GM11168 (cell line): Measurements from ENCODE around the gene KNTC1.
"Not testable (repeated sequence)": the region's sequence is repeated elsewhere in the genome, so short reads cannot be mapped to it uniquely, and the experiment has no call there.

Source experiments
- in situ Hi-C: fragments of 300-500 bp; cut with MboI; formaldehyde crosslinking; loops from one replicate; pipeline ENCODE4 v1.12.0; 2022; ENCODE audit warnings: low sequenced_read_pairs; ENCODE audit not compliant: unreplicated experiment

KNTC1 gene

GRCh38 chr12:122610911-122611310 lies 83.9 kb downstream of the KNTC1 start:
- in situ Hi-C loops, result no loop called here

GRCh38 chr12:122614839-122615238 lies 87.8 kb downstream of the KNTC1 start:
- in situ Hi-C loops, result no loop called here

DNA sequence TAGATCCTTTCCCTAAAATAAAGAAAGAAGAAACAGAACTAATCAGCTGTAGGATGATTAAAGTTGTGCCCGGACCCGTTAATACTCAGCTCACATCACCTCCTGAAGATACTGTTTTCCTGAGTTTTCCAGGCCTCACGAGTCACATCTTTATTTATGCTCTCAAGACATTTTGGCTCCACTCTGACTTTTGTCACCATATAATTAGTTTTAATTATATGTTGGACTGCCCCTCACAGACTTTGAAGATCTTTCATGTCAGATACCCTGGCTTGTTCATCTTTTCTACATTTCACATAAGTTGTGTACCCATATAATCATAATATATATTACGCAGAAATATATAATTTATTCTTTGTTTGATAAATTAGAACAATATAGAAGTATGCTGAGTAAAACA lies 88.7 kb downstream of the KNTC1 start:
- in situ Hi-C loops, result no loop called here

DNA sequence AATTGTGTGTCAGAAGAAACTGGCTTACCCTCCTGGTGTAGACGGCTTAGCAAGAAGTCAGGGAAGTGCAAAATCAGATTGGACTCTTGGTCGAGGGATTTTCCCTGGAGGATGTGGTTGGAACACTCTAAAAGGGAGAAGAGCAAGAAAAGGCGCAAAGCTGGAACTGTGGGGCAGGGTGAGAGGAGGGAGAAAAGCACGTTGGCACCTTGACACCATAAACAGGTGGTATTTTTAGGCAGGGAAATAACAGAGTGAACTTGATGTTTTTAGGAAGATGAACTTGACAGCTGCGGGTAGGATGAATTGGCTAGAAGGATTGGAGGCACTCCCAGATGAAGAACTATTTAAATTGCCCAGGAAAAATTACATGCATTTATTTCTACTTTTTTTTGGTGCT lies 108.4 kb downstream of the KNTC1 start:
- in situ Hi-C loops, result loop anchor here (10.0 to 25.0 kb wide), 2 partner anchors 119 to 327 kb away; partner anchors contain the start of genes ABCB9 and DENR

DNA sequence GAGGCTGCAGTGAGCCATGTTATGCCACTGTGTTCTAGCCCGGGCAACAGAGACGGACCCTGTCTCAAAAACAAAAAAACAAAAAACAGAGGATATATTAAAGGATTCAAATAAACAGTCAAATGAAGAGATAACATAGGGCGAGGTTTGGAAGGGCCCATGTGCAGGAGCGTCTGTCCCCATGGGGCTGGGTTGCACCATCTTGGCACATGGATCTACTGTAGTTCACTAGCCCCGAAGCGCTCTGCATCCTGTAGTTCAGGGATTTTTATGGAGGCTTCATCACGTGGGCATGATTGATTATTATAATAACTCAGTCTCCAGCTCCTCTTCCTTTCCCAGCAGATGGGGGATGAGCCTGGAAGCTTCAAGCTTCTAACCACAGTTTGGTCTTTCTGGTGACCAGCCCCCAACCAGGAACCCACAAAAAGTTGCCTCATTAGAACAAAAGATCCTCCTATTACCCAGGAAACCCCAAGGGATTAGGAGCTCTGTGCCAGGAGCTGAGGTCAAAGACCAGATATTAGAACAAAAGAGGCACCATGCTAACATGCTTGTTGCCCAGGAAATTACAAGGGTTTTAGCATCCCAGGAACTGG lies 116.3 kb downstream of the KNTC1 start:
- in situ Hi-C loops, result loop anchor here (25.0 kb wide), 1 partner anchor 319 kb away; the partner anchor contains the start of gene ABCB9

- in situ Hi-C loops, result loop anchor here (25.0 kb wide), 1 partner anchor 316 kb away; the partner anchor contains the start of gene ABCB9
Measured at GRCh38 chr12:122646517-122647217, 119.6 kb downstream of the KNTC1 start.

GRCh38 chr12:122651520-122652224 lies 124.6 kb downstream of the KNTC1 start:
- in situ Hi-C loops, result no loop called here

DNA sequence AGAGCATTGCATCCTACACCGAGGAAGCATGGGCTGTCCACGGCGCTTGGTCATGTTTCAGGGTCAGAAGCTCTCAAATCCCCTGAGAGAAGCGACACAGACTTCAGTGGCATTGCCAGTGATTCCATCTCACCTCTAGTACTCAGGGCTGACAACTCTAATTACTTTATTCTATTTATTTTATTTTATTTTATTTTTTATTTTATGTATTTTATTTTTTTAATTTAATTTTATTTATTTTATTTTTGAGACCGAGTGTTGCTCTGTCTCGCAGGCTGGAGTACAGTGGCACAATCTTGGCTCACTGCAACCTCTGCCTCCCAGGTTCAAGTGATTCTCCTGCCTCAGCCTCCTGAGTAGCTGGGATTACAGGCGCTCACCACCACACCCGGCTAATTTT lies 126.2 kb downstream of the KNTC1 start:
- in situ Hi-C loops, result not testable (repeated sequence)

- in situ Hi-C loops, result no loop called here
Measured at GRCh38 chr12:122656298-122656697, 129.2 kb downstream of the KNTC1 start.

DNA sequence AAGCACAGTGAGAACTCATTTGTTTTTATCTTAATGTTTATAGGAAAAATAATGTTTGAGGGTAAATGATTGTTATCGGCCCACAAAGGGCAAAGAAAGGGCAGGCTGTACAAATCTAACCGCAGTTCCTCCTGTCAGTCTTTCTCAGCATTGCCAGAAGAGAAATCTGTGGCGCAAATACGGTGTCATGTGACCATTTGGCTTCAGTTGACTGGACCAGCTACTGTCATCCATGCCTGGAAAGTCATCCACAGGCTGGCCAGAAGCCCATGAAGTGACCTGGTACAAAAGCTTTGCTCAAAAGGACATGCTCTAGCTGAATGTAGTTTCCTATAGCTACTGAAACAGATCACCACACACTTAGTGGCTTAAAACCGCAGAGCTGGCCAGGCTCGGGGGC lies 132.5 kb downstream of the KNTC1 start:
- in situ Hi-C loops, result no loop called here

- in situ Hi-C loops, result no loop called here
Measured at GRCh38 chr12:122661246-122661645, 134.2 kb downstream of the KNTC1 start.

DNA sequence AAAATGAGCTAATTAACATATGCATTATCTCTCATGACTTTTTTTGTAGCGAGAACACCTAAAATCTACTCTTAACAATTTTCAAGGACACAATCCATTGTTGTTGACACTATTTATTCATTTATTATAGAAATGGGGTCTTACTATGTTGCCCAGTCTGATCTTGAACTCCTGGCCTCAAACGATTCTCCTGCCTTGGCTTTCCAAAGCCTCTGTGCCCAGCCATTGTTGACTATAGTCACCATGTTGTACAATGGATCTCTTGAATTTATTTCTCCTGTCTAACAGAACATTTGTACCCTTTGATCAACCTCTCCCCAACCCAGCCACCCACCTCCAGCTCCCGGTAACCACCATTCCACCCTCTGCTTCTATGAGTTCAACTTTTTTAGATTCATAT lies 134.9 kb downstream of the KNTC1 start:
- in situ Hi-C loops, result no loop called here

DNA sequence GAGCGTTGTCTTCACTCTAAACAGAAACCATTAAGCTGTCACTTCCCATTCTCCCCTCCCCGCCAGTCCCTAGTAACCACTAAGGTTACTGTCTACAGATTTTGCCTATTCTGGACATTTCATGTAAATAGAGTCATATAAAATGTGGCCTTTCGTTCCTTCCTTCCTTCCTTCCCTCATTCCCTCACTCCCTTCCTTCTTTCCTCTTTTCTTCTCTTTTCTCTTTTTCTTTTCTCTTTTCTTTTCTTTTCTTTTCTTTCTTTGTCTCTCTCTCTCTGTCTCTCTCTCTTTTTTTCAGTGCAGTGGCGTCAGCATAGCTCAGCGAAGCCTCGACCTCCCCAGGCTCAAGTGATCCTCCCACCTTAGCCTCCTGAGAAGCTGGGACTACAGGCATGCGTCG lies 138.3 kb downstream of the KNTC1 start:
- in situ Hi-C loops, result no loop called here

DNA sequence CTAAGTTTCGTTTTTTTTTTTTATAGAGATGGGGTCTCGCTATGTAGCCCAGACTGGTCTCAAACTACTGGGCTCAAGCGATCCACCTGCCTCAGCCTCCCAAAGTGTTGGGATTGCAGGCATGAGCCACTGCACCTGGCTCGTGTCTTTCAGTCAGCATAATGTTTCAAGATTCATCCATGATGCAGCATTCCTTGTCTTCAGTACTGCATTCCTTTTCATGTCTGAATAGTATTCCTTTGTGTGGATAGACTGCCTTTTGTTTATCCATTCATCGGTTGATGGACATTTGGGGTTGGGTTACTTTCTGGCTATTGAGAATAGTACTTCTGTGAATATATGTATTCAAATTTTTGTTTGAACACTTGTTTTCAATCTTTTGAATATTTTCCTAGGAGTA lies 138.7 kb downstream of the KNTC1 start:
- in situ Hi-C loops, result no loop called here

DNA sequence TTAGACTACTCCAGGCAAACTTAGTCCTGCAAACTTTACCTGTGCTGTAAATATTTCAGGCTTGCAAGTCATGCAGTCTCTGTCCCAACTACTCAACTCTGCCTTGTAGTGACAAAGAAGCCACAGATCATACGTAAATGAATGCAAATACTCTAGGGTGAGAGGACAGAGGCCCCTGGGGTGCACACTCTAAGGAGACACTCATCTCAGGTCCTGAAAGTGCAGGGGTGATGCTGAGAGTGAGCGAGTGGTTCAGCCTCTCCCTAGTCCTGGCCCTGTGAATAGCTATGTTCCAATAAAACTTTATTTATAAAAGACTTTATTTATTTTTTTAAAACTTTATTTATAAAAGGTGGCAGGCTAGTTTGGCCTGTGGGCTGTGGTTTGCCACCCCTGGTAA lies 141.2 kb downstream of the KNTC1 start:
- in situ Hi-C loops, result no loop called here

DNA sequence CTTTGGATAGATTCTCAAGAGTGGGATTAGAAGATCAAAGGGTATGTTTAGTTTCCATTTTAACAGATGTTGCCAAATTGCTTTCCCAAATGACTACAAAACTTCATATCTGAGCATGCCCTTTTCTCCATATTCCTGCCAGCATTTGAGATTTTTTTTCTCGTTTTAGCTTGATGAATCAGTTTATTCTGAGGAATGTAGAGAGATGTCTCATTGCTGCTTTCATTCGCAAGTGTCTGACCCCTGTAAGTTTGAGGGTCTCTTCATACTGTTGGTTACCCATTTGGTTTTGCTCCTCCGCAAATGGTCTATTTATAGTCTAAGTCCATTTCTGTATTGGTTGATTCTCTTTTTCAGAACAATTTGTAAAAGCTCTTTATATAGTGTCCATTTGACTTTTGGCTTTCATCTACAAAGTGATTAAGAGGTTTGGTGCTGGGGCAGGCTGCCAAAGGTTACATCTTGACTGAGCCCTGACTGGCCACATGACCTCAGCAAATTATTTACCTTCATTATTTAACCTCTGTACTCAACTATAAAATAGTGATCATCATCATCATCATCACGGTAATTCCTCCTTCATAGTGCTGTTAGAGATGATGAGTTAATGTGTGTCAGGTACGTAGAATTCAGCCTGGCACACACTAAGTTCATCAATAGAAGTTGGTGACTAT lies 142.5 kb downstream of the KNTC1 start:
- in situ Hi-C loops, result no loop called here

- in situ Hi-C loops, result no loop called here
Measured at GRCh38 chr12:122672515-122672914, 145.5 kb downstream of the KNTC1 start.
